Head of caudate nucleus (tissue), 42 donors: ENCODE measurements around the gene GJA3.
A peak's percentile ranks its signal among the peaks of the same experiment; 100 is the strongest.

Experiments used
- DNase-seq, 42 donors: peaks; one replicate each; pipeline versions ENCODE4 v3.0.0 to v3.0.0-alpha.2; 2020 to 2021; ENCODE audit warnings: mixed read lengths in 7 of 42
- intact Hi-C: fragments of 100-400 bp; cut with DNase I; formaldehyde crosslinking; loops from one replicate; pipeline ENCODE4 v1.15.0; 2022

The GJA3 gene

DNA sequence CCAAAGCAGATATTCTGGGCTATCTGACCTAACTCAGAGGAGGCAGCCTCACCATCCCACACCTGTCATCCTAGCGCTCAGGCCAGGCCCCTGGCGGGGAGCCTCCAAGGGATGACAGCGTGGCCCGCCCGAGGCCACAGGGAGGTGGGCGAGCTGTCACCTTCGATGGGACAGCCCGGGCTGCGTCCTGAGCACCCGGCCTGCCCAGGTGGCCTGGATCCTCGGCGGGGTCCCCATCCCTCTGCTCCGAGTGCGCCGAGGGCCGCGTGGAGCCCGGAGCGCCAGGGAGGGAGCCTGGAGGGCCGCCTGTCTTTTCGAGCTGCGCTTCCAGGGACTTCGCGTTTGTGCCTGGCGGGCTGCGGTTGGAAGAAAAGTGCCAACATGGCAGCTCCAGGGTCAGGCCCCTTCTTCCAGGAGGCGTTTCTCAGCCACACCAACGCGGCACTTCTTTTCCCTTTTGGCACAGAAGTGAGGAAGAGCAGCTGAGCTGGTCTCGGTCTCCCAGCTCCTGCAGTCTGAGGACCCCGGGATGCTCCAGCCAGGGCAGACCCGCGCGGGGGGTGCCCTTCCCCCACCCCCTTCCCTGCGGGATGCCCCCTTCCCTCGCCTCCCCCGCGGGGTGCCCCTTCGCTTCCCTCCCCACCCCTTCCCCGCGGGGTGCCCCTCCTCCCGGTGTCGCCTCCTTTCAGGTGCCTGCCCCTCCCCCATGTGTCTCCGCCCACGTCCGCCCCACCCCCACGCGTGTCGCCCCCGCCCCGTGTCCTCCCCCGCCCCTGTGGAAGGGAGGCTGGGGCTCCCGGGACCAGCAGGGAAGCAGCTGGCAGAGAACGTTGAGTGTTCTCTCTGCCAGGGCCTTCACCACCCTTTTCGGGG is 42.3 kb downstream of the GJA3 start:
- DNase-seq = peak; percentile 18 to 79 (median 61)
- intact Hi-C loops = no loop called here

DNA sequence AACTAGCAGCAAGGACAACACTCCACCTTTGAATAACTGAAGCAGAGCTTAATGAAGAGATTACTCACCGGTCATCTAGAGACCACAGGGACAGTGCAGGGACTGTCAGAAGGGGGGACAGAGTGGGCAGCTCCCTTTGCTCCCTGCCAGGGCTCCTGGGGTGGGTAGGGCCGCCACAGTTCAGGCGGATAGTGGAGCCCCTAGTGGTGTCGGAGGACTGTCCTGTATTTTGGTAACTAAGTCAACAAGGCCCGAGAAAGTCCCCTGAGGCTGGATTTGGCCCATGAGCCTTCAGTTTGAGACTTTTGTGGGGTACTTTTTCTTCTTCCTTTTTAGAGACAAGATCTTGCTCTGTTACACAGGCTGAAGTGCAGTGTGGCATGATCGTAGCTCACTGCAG is 44.6 kb downstream of the GJA3 start:
- intact Hi-C loops = no loop called here
- no peak for DNase-seq

DNA sequence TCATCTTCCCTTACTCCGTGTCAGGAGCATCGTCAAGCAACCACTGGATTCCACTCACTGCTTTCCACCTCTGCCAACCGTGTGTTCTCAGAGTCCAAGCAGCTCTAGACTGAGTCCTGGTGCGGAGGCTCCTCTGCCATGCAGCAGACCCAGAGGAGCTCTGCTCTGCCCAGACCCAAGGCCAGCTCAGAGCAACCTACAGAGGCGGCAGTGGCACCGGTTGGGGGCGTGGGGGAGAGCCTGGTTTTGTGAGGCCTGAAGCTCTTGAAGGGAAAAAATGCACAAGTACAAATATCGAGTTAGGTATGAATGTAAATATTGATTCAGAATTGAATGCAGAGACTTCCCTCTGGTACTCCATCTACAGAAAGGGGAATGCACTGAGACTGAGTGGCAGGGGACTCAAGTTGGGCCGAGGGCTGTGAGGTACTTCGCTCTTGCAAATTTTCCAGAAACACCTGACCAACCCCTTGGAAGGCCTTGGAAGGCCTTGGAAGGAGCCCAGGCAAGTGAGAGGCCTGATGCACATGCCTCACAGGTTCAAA is 46.7 kb downstream of the GJA3 start:
- no peak for DNase-seq
- intact Hi-C loops = no loop called here

DNA sequence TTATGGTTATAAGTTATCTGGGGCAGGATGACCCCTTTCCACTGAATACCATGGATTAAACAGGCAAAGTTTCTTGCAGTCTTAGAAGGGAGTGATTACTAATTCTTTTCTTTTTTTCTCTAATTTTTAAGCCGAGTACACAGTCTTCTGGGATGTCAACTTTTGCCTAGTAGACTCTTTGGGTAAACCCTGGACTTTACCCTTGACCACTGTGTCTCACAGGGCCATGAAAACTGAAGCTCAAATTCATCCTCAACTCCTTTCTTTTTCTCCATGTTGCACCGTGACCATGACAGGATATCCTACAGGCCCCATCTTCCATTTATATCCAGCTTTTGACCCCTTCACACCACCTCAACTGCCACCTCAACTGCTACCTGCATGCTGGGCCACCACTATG is 51.8 kb downstream of the GJA3 start:
- intact Hi-C loops = no loop called here
- peak in 1 of 42 donors; percentile 9 for DNase-seq

DNA sequence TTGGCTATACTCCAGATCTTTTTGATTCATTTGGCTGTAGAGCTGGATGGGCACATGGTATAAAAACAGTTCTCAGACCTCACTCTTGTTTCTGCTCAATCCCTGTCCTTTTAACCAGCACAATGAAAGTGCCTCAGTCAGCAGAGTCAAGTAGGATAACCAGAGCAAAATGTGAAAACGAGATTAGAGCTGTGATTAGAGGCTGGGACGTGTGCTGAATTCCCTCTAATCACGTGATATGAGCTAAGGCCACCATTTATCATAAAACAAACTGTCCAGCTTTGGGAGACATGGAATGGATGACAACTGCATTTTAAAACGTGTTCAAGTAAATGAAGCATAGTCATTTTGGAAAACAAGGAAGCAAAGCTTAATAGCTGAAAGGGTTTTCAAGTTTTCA is 54.1 kb downstream of the GJA3 start:
- DNase-seq = no peak
- intact Hi-C loops = no loop called here

DNA sequence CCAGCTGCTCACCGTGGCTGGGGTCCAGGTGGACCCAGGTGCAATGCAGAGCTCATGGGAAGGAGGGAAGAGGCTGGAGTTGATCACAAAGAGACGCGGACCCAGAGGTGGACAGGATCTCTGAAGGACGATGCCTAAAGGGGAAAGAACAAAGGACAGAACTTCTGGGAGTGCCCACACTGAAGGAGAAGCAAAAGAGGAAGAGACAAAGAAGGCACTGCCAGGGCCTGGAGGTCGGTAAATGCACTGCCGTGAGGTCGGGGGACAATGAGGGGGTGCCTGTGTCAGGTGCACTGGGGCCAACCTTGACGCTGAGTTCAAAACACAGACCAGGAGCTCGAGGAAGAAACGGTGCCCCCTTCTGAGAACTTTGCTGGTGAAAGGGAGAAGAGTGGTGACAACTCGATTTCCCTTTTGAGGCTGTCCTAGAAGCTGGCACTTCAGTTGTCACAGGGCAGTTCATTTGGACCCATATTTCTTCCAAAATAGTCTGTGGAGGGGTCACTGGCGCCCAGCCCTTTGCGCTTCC is 55.6 kb downstream of the GJA3 start:
- DNase-seq = no peak
- intact Hi-C loops = no loop called here

DNA sequence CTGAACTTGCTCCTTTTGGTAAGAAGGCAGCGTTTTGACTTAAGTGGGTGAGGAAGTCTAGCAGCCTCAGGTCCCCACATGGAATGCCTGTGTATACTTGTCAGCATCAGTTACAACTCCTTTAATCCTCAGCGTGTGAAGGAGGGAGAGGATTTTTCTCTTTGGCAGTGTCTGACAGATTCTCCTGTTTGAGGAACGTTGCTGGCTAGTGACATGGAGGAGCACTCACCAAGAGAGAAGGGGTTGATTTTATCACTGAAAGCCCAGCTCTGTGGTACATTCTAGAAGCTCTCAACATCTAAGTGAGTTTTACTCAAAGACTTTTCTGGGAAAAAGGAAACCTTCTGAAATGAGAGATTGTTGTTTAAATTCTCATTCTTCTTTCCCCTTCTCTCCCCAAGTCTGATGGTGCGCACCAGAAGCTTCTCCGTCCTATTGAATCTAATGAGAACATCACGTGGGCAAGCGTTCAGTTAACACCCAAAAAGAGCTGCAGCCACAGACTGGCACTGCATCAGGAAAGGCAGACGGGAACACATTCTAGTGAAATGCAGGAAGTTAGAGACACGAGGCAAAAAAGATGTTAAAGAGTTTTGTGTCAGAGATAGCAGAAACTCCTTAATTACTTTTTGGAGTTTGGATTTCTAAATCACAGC is 58.2 kb downstream of the GJA3 start:
- peak in 10 of 42 donors; percentile 20 to 63 (median 36) for DNase-seq

DNA sequence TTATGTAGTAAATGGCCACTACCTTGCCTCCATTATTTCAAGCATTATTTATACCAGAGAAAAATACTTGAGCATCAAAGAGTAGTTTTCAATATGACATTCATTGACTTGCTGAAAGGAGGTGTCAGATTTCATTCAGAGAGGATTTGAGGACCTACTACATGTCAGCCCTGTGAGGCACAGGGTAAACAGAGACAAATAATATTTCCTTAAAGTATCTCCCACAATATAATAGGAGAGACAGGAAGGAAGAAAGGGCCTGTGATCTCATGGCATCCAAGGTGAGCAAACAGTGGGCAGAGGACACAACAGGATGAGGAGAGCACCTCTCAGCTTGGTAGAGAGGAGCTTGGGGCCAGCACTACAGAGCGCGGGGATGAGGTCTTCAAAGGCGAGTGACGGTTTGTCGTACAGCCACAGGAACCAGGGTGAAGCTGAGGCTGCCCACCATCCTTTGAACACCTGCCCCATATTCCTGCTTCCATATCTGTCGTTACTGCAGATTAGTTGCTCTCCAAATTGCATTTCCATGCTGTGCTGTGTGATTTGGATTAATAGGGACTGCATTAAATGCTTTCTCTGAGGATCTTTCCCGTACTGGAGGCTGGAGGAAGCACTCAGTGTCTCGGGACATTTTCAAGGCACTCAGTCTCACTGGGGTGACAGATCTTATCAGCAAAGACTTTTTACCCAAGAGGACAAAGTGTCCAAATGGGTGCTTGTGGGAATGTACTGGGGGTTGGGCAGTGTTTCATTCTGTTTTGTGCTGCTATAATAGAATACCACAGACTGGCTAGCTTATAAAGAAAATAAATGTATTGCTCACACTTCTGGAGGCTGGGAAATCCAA is 59.2 kb downstream of the GJA3 start:
- intact Hi-C loops = no loop called here
- DNase-seq = no peak

More for the DNA sequence above, 58.2 kb downstream of the GJA3 start:
- intact Hi-C loops = no loop called here

DNA sequence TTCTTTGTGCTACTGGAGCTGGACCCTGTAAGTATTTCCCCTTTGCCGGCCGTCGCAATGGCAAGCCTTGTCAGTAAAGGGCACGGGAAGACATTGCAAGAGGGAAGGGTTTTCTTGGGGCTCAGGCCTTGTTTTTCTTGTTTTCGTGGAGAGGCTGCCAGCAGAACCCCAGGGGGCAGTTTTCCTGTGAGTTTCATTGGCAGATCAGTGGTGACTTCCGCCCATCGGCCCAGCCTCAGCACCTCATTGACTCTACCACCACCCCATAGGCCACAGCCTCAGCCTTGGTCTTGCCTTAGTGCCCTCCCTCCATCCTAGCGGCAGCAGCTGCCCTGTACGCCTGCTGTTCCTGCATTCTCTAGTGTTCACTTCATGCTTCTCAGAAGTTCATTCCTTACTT is 61.5 kb downstream of the GJA3 start:
- intact Hi-C loops = no loop called here
- no peak for DNase-seq

DNA sequence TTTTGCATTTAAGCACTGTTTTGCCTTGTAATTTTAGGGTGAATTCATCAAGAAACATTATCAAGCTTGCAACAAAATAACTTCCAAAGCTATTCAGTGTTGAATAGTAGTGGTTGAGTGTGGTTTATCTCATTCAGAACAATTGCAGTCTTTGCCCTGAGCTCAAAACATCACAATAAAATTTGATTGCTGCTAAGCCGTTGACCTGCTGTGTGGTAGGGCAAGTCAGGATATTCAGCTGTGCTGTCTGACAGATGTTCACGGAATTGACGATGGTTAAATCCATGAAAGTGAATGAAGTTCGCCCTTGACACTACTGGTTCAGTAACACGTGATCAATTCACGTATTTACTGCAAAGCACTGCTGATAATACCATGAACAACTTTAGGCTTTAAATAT is 66.9 kb downstream of the GJA3 start:
- intact Hi-C loops = no loop called here
- DNase-seq = no peak

DNA sequence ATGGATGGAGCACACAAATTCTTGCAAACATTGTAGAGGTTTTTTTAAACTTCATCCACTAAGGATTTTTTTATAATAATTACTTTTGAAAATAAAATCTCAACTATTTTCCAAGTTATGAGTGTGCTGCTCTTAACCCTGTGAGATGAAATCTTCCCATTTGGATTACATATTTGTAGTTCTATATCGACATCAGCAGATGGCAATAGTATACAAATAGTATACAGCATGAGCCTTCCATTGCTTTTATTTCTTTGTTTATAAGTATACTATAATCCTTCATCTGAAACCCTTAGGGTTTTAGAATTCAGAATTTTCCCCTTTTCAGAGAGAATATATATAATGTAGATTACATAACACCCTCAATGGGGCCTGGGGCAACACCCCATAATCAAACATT is 70.5 kb downstream of the GJA3 start:
- intact Hi-C loops = no loop called here

More for the DNA sequence above, 70.5 kb downstream of the GJA3 start:
- DNase-seq = no peak
